Keratinocyte (primary cell): Measurements from ENCODE around the gene TACC3. TPM values are rescaled to one million over a fixed set of nuclear protein-coding genes. Genes with fewer than 3 reads are reported as not detected.

ENCODE experiments used
- DNase-seq: peaks from one replicate; pipeline ENCODE4 v3.0.0-alpha.2; 2011; ENCODE audit warnings: low read depth, missing footprints, low spot score
- FAIRE-seq: peaks from 2 replicates; lab custom pipeline; 2011; peaks lifted over from hg19 to GRCh38; lab: Jason Lieb, UNC
- H2AFZ ChIP-seq: 2 replicates; pipeline ENCODE4 v1.6.0; 2012; ENCODE audit warnings: low read length, control low read depth, inconsistent platforms; ENCODE audit not compliant: control insufficient read depth
- H3K27ac ChIP-seq: 2 replicates; pipeline ENCODE4 v1.5.1; 2011; ENCODE audit warnings: low read length; ENCODE audit not compliant: control insufficient read depth, insufficient read depth
- H3K27me3 ChIP-seq: 3 replicates; pipeline ENCODE4 v1.6.0; 2011; ENCODE audit warnings: low read length; ENCODE audit not compliant: control insufficient read depth, insufficient read depth; ENCODE audit errors: extremely low read depth
- H3K36me3 ChIP-seq, 2 experiments: 2 replicates in 1 of 2; 3 replicates in 1 of 2; pipeline ENCODE4 v1.5.1; 2011; ENCODE audit warnings: low read length in 2 of 2, mild to moderate bottlenecking in 1 of 2; ENCODE audit not compliant: control insufficient read depth in 2 of 2, insufficient read depth in 2 of 2; ENCODE audit errors: extremely low read depth in 1 of 2
- H3K4me1 ChIP-seq: 3 replicates; pipeline ENCODE4 v1.5.1; 2011; ENCODE audit warnings: low read length; ENCODE audit not compliant: control insufficient read depth, insufficient read depth; ENCODE audit errors: extremely low read depth
- H3K4me2 ChIP-seq: 3 replicates; pipeline ENCODE4 v1.6.0; 2011; ENCODE audit warnings: low read depth, low read length; ENCODE audit not compliant: control insufficient read depth, insufficient read depth; ENCODE audit errors: extremely low read depth
- H3K4me3 ChIP-seq, 3 experiments: fragments of 200-600 bp in 1 of 3; sonication (generic) in 1 of 3; 2 replicates in 2 of 3; 3 replicates in 1 of 3; pipeline ENCODE4 v1.5.1; 2011 to 2016; ENCODE audit warnings: low read length in 3 of 3, mild to moderate bottlenecking in 3 of 3, control low read depth in 2 of 3, inconsistent platforms in 1 of 3, low read depth in 1 of 3, mixed read lengths in 1 of 3, mixed run types in 1 of 3, moderate library complexity in 1 of 3; ENCODE audit not compliant: control insufficient read depth in 2 of 3, insufficient read depth in 2 of 3; ENCODE audit errors: extremely low read depth in 1 of 3
- H3K79me2 ChIP-seq: 2 replicates; pipeline ENCODE4 v1.6.0; 2012; ENCODE audit warnings: low read length; ENCODE audit not compliant: control insufficient read depth, insufficient read depth
- H3K9ac ChIP-seq: 3 replicates; pipeline ENCODE4 v1.6.0; 2011; ENCODE audit warnings: low read length; ENCODE audit not compliant: control insufficient read depth, insufficient read depth; ENCODE audit errors: extremely low read depth
- H3K9me1 ChIP-seq: 3 replicates; pipeline ENCODE4 v1.6.0; 2011; ENCODE audit warnings: low read length; ENCODE audit not compliant: control insufficient read depth, insufficient read depth; ENCODE audit errors: extremely low read depth
- H3K9me3 ChIP-seq: 2 replicates; pipeline ENCODE4 v1.5.1; 2012; ENCODE audit warnings: low read depth, low read length; ENCODE audit not compliant: control insufficient read depth
- H4K20me1 ChIP-seq: 3 replicates; pipeline ENCODE4 v1.6.0; 2011; ENCODE audit warnings: low read length; ENCODE audit not compliant: control insufficient read depth, insufficient read depth; ENCODE audit errors: extremely low read depth
- CTCF ChIP-seq, 3 experiments: IDR thresholded peaks in 1 of 3; conservative IDR thresholded peaks in 1 of 3; optimal IDR thresholded peaks in 1 of 3; 2 replicates in 2 of 3; 3 replicates in 1 of 3; pipeline versions ENCODE3 to v1.5.1; 2011; ENCODE audit warnings: low read length in 3 of 3, mild to moderate bottlenecking in 3 of 3, moderate library complexity in 2 of 3, control low read depth in 1 of 3, inconsistent platforms in 1 of 3; ENCODE audit not compliant: insufficient read depth in 2 of 3; ENCODE audit errors: extremely low read depth in 1 of 3
- EZH2 ChIP-seq: IDR thresholded peaks from one replicate; pipeline ENCODE4 v1.6.1; 2012; ENCODE audit warnings: inconsistent platforms, mild to moderate bottlenecking, low read length, moderate library complexity
- dilution Hi-C: fragments of 300-500 bp; cut with MboI; formaldehyde crosslinking; loops from one replicate; pipeline ENCODE4 v1.7.0; 2020; ENCODE audit warnings: low sequenced_read_pairs; ENCODE audit not compliant: extremely low pct_ligation_motif_present
- polyA plus RNA-seq, 5 experiments: library from polyadenylated mRNA; depleted of rRNA in 3 of 5; stranded (reverse) in 3 of 5; stranded (forward) in 1 of 5; unstranded in 1 of 5; fragments of >200 nt; gene quantifications; 1 replicate in 1 of 5; 2 replicates in 3 of 5; 3 replicates in 1 of 5; pipeline versions ENCODE4 v1.2.1 to v1.2.3, GENCODE V29; 2011 to 2012; ENCODE audit warnings: missing spikeins in 2 of 5, low read depth in 1 of 5, low replicate concordance in 1 of 5

Gene TACC3
- polyA plus RNA-seq, 1 donor (not counting 4 experiments of a cell fraction or from before 2014, with no cell fraction given) = 19.1 TPM

GRCh38 chr4:1684506-1685234, 36.7 kb upstream of the TACC3 start:
- H3K79me2 ChIP-seq = no peaks in the 10 kb centered on the region
- FAIRE-seq = no peak
- H3K4me3 ChIP-seq = peak overlapping the region; percentile 32 to 45 (median 44)
- H3K9me1 ChIP-seq = no peaks in the 10 kb centered on the region
- peaks cover 10% of the 10 kb centered on the region for H3K4me1 ChIP-seq
- peak overlapping the region; percentile 68 for H2AFZ ChIP-seq
- H3K4me2 ChIP-seq = peak overlapping the region; percentile 45
- peaks cover 0 to 2% of the 10 kb centered on the region in 2 experiments for H3K36me3 ChIP-seq
- no peaks in the 10 kb centered on the region for H3K9me3 ChIP-seq
- no peaks in the 10 kb centered on the region for H3K27me3 ChIP-seq
- no peaks in the 10 kb centered on the region for H4K20me1 ChIP-seq
- H3K9ac ChIP-seq = peak overlapping the region; percentile 56
- no peak overlapping the region for H3K27ac ChIP-seq
- DNase-seq = peak; percentile 32
- TF ChIP-seq EZH2 = no peak
- TF ChIP-seq CTCF (optimal IDR thresholded peaks at IDR 0.05 in 1 of 3, IDR thresholded peaks at IDR 0.05 in 1 of 3, conservative IDR thresholded peaks at IDR 0.05 in 1 of 3; ENCODE audit: extremely low read depth in 1 of 3, insufficient read depth in 2 of 3, low read length in 3 of 3) = no peak
- dilution Hi-C loops = no loop called here

GRCh38 chr4:1685235-1686150, 35.8 kb upstream of the TACC3 start:
- H2AFZ ChIP-seq = no peak overlapping the region
- H4K20me1 ChIP-seq = no peaks in the 10 kb centered on the region
- dilution Hi-C loops = no loop called here
- no peak overlapping the region for H3K9ac ChIP-seq
- peaks cover 0 to 4% of the 10 kb centered on the region in 2 experiments for H3K36me3 ChIP-seq
- H3K4me3 ChIP-seq = no peak overlapping the region
- no peaks in the 10 kb centered on the region for H3K79me2 ChIP-seq
- no peak overlapping the region for H3K27ac ChIP-seq
- DNase-seq (no peak), FAIRE-seq (no peak)
- H3K27me3 ChIP-seq = no peaks in the 10 kb centered on the region
- no peak for TF ChIP-seq CTCF (optimal IDR thresholded peaks at IDR 0.05 in 1 of 3, IDR thresholded peaks at IDR 0.05 in 1 of 3, conservative IDR thresholded peaks at IDR 0.05 in 1 of 3; ENCODE audit: extremely low read depth in 1 of 3, insufficient read depth in 2 of 3, low read length in 3 of 3)
- H3K4me2 ChIP-seq = no peak overlapping the region
- no peaks in the 10 kb centered on the region for H3K9me3 ChIP-seq
- no peaks in the 10 kb centered on the region for H3K9me1 ChIP-seq
- H3K4me1 ChIP-seq = peaks cover 10% of the 10 kb centered on the region
